GM13977 (cell line): ENCODE measurements around the gene TMEM89.

Source experiments
- DNase-seq: peaks from one replicate; pipeline ENCODE4 v3.0.0; 2012; ENCODE audit warnings: low spot score
- CTCF ChIP-seq: IDR thresholded peaks from 2 replicates; pipeline ENCODE4 v1.5.1; 2012; ENCODE audit warnings: mild to moderate bottlenecking, control low read depth; ENCODE audit not compliant: insufficient read depth; ENCODE audit errors: extremely low read depth, missing control alignments
- in situ Hi-C: fragments of 300-500 bp; cut with MboI; formaldehyde crosslinking; loops from one replicate; pipeline ENCODE4 v1.12.0; 2022; ENCODE audit warnings: low sequenced_read_pairs, low pct_unique_long_range_greater_than_20kb, mixed read lengths, inconsistent platforms; ENCODE audit not compliant: unreplicated experiment

Gene TMEM89

GRCh38 chr3:48596676-48597407 is 24.7 kb downstream of the TMEM89 start:
- DNase-seq, result no peak
- TF ChIP-seq CTCF, result no peak
- in situ Hi-C loops, result no loop called here

GRCh38 chr3:48596157-48596556 is 25.4 kb downstream of the TMEM89 start:
- DNase-seq, result no peak
- TF ChIP-seq CTCF, result no peak
- in situ Hi-C loops, result no loop called here

GRCh38 chr3:48595526-48596121 is 25.9 kb downstream of the TMEM89 start:
- in situ Hi-C loops, result no loop called here
- no peak for TF ChIP-seq CTCF
- DNase-seq, result no peak

- no peak for TF ChIP-seq CTCF
- in situ Hi-C loops, result no loop called here
- DNase-seq, result peak; percentile 75
Observed at GRCh38 chr3:48595075-48595525, 26.5 kb downstream of the TMEM89 start, which contains the start of gene COL7A1. TSS of gene COL7A1 (minus strand) at chr3:48595329. CDS start at chr3:48595159, 170 bp downstream.

GRCh38 chr3:48594417-48595049 is 27.0 kb downstream of the TMEM89 start:
- in situ Hi-C loops, result no loop called here
- DNase-seq, result no peak
- no peak for TF ChIP-seq CTCF

- no peak for DNase-seq
- in situ Hi-C loops, result no loop called here
- TF ChIP-seq CTCF, result no peak
Observed at GRCh38 chr3:48593337-48593736, 28.2 kb downstream of the TMEM89 start.
